D721Med (cell line): ENCODE data around the gene CDHR2.
"Not testable (repeated sequence)": the region's sequence is repeated elsewhere in the genome, so short reads cannot be mapped to it uniquely, and the experiment has no call there.

Experiments
- DNase-seq: peaks from one replicate; pipeline ENCODE4 v3.0.0; 2011; ENCODE audit warnings: low spot score; ENCODE audit not compliant: insufficient read length
- FAIRE-seq: peaks from 2 replicates; lab custom pipeline; 2011; peaks lifted over from hg19 to GRCh38; lab: Jason Lieb, UNC
- TF ChIP-seq, protein P1 (sequence below): IDR thresholded peaks from 2 replicates; pipeline ENCODE4 v1.5.1; 2012; ENCODE audit warnings: mild to moderate bottlenecking, control low read depth; ENCODE audit not compliant: insufficient read depth; ENCODE audit errors: missing control alignments

CDHR2 gene

DNA sequence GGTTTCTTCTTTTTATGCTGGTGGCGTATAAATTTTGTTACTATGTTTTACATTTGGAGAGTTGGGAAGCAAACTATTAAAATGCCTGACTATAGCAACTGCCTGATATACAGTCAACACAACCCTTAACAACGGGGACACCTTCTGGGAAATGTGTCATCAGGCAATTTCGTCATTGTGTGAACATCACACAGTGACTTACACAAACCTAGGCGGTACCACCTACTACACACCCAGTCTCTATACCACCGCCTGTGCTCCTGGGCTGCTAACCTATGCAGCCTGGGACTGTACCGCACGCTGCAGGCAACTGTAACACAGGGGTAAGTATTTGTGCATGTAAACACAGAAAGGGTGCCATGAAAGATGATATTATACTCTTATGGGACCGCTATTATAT lies 1.3 kb upstream of the CDHR2 start:
- TF ChIP-seq, protein P1, sequence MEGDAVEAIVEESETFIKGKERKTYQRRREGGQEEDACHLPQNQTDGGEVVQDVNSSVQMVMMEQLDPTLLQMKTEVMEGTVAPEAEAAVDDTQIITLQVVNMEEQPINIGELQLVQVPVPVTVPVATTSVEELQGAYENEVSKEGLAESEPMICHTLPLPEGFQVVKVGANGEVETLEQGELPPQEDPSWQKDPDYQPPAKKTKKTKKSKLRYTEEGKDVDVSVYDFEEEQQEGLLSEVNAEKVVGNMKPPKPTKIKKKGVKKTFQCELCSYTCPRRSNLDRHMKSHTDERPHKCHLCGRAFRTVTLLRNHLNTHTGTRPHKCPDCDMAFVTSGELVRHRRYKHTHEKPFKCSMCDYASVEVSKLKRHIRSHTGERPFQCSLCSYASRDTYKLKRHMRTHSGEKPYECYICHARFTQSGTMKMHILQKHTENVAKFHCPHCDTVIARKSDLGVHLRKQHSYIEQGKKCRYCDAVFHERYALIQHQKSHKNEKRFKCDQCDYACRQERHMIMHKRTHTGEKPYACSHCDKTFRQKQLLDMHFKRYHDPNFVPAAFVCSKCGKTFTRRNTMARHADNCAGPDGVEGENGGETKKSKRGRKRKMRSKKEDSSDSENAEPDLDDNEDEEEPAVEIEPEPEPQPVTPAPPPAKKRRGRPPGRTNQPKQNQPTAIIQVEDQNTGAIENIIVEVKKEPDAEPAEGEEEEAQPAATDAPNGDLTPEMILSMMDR: no peak
- DNase-seq (no peak), FAIRE-seq (no peak)

- FAIRE-seq (no peak), DNase-seq (no peak)
- TF ChIP-seq, protein P1: no peak
Measured at GRCh38 chr5:176549871-176550270, 729 bp downstream of the CDHR2 start.

DNA sequence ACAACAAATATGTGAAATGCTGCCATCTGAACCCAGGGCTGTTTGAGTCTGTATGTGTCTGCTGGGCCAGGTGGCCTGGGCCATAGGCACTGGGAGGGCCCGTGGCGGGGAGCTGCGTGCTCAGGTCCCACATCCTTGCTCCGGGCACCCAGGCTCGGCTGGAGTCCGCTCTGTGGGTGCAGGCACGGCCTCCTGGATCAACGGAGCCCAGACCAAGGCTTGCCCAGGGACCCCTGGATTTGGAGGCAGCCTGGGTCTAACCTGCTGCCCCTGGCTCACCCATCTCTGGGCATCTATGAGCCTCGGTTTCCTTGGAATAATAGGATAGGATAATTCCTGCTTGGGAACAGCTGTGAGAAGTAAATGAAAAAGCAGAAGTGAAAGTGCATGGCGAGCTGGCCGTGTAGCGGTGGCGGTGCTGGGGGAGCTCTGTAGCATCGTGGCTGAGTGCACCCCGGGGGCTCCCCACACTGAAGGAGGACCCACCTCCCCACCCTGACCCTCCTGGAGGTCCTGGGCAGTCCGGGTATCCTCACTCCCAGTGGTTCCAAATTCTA lies 1.2 kb downstream of the CDHR2 start:
- FAIRE-seq (no peak), DNase-seq (no peak)
- TF ChIP-seq, protein P1: no peak

DNA sequence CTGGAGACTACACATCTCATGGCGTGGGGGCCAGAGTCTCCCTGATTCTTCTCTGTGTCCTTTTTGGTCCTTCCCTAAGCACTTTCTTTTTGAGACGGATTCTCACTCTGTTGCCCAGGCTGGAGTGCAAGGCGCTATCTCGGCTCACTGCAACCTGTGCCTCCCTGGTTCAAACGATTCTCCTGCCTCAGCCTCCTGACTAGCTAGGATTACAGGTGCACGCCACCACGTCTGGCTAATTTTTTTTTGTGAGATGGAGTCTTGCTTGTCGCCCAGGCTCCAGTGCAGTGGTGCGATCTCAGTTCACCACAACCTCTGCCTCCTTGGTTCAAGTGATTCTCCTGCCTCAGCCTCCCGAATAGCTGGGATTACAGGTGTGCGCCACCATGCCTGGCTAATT lies 1.8 kb downstream of the CDHR2 start:
- not testable (repeated sequence) for FAIRE-seq

GRCh38 chr5:176552332-176552869 lies 3.3 kb downstream of the CDHR2 start:
- FAIRE-seq: no peak
- no peak for DNase-seq
- TF ChIP-seq, protein P1: no peak

More for the DNA sequence above, 1.8 kb downstream of the CDHR2 start:
- not testable (repeated sequence) for DNase-seq

DNA sequence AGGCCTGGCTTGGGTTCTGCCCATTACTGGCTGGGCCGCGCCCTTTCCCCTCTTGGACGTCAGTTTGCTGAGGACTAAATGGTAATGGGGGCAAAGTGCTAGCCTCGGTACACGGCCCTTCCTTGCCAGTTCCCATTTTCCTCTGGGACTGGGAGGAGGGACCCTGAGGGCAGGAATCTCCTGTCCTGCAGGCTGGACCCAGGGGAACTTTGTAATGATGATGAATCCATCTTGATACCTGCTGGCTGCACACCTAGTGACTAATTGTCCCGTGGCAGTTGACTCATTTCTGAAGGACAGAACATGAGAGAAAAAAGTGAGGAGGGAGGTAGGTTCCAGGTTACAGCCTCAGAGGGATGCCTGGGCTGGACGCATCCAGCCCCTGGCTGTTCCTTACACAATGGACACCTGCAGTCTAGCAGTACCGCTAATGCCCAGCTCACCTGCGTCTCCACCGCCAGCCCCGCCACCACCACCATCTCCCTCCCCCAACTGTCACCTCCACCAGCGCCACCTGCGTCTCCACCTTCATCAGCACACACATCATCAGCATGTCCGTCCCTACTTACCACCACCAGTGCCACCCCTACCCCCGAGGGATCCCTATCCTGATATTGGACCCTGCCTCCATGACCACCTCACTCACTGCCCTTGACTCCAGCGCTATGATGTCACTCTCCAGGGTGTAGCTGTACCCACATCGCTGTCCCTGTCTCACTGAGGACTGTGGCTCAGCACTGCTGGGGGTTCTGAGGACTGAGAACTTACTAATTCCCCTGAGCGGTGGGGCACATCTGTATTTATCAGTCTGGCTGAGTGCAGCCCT lies 4.3 kb downstream of the CDHR2 start:
- no peak for DNase-seq

GRCh38 chr5:176557846-176558245 lies 8.7 kb downstream of the CDHR2 start:
- no peak for DNase-seq
- TF ChIP-seq, protein P1: no peak
- FAIRE-seq: no peak

More for the DNA sequence above, 4.3 kb downstream of the CDHR2 start:
- no peak for FAIRE-seq
- TF ChIP-seq, protein P1: no peak
